GM13977 (cell line): ENCODE measurements around the gene ARL15.
A peak's percentile ranks its signal among the peaks of the same experiment; 100 is the strongest.

Source experiments
- DNase-seq: peaks from one replicate; pipeline ENCODE4 v3.0.0; 2012; ENCODE audit warnings: low spot score
- in situ Hi-C: fragments of 300-500 bp; cut with MboI; formaldehyde crosslinking; loops from one replicate; pipeline ENCODE4 v1.12.0; 2022; ENCODE audit warnings: low sequenced_read_pairs, low pct_unique_long_range_greater_than_20kb, mixed read lengths, inconsistent platforms; ENCODE audit not compliant: unreplicated experiment
- TF ChIP-seq, protein P1 (sequence below): IDR thresholded peaks from 2 replicates; pipeline ENCODE4 v1.5.1; 2012; ENCODE audit warnings: mild to moderate bottlenecking, control low read depth; ENCODE audit not compliant: insufficient read depth; ENCODE audit errors: extremely low read depth, missing control alignments

The ARL15 gene

DNA sequence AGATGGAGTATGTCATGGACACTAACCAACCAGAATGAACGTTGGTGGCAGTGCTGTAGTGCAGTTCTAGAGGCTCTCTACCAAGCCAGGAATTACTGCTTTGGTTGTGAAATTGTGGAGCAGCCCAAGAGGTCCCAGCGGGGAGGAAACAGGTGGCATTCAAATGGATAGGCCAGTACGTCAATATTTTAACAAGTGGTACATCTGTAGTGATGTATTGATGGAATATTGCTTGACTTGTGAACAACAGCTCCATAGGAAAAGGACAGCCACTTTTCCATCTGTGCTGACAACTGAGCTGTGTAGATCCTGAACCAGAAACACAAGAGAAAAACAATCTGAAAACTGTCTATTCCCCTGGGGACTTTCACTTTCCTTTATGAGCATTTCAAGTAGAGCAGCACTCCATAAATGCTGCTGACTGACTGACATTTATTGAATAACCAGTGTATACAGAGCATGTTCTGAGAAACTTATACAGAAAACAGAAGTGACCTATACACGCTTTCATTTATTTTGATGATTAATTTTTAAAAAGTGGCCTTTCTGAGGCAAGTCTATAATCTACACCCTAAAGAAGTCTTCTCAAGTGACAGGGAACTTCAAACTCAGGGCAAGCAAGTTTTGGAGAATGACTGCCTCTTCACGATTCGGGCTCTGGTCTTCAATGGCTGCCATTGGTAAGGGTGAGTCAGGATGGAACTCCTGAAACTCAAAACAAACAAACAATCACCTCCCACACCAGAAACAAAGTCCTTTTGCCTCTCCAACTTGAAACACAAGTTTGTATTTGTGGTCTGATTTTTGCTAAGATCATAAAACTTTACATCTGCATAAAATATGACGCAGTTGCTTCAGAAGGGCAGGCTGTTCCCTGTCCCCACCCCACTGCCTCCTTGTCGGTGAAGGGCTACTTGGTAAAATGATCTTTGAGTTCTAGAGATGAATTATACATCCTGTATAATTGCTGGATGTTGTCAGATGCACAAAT is 387.6 kb downstream of the ARL15 start:
- TF ChIP-seq, protein P1, sequence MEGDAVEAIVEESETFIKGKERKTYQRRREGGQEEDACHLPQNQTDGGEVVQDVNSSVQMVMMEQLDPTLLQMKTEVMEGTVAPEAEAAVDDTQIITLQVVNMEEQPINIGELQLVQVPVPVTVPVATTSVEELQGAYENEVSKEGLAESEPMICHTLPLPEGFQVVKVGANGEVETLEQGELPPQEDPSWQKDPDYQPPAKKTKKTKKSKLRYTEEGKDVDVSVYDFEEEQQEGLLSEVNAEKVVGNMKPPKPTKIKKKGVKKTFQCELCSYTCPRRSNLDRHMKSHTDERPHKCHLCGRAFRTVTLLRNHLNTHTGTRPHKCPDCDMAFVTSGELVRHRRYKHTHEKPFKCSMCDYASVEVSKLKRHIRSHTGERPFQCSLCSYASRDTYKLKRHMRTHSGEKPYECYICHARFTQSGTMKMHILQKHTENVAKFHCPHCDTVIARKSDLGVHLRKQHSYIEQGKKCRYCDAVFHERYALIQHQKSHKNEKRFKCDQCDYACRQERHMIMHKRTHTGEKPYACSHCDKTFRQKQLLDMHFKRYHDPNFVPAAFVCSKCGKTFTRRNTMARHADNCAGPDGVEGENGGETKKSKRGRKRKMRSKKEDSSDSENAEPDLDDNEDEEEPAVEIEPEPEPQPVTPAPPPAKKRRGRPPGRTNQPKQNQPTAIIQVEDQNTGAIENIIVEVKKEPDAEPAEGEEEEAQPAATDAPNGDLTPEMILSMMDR = no peak
- peak; percentile 13 for DNase-seq
- in situ Hi-C loops = no loop called here

DNA sequence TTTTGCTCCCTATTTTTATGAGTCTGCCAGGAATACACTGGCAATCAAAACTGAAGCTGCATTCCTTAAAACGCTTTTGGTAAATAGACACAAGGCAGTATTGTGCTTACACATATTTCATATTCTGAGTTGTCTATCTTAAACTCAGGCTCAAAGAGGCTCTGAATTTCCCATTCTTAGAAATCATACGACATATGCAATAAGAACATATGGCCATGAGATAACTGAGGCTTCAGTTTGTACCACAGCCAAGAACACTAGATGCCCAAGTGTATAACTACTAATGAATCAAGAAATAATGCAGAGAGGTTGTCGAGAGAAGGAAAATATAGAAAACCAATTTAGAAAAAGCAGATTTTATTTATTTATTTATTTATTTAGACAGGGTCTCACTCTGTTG is 392.5 kb downstream of the ARL15 start:
- TF ChIP-seq, protein P1 = no peak
- in situ Hi-C loops = no loop called here
- DNase-seq = no peak

DNA sequence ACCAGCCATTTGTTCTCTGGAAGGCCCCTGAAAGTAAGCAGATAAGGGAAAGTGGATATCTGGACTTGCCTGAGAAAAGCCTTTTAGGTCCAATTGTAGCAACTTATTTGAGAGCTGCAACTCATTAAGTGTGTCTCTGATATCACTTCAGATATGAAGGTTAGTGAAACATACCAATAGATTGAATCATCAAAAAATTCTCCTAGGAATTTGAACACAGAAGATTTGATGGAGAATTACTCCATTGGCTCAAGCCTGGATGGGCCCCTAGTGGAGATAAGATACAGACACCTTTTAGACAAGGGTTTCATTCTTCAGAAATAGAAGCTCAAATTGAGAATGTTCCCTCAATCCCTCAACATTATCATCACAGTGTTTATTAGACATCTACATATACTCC is 393.3 kb downstream of the ARL15 start:
- TF ChIP-seq, protein P1 = no peak
- in situ Hi-C loops = no loop called here

DNA sequence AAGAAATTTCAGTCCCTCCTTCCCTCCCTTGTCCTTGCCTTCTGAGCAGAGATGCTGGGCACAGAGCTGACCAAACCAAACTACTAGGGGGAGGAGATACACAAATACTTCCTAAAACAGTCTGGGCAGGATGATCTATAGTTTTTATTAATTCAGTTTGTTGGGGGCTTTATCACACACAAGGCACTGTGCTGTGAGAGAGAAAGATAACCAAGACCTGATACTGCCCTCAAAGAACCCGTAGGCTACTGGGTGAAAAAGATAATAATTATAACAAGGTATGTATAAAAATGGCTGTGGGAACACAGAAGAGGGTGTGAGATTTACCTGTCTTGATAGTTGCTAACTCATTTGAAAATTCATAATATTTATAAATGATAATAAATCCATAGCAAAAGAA is 395.3 kb downstream of the ARL15 start:
- TF ChIP-seq, protein P1 = no peak
- in situ Hi-C loops = no loop called here

More for the DNA sequence above, 393.3 kb downstream of the ARL15 start:
- no peak for DNase-seq

DNA sequence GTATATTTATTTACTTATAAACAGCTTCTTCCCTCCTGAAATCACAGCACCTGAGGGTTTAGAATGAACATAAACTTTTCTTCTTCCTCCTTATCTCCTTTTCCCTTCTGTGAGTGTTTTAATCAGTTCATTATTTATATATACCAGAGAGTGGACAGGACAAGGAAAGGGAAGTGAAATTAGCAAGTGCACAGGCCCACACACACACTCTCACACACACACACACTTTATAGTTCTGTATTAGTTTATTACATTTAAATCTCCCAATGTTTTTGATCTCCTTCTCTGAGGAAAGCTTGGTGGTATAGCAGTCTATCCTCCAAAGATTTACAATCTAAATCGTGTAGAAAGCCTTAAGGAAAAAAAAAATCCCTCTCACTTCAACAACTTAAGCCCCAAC is 396.4 kb downstream of the ARL15 start:
- DNase-seq = no peak
- TF ChIP-seq, protein P1 = no peak
- in situ Hi-C loops = no loop called here

More for the DNA sequence above, 395.3 kb downstream of the ARL15 start:
- DNase-seq = no peak

DNA sequence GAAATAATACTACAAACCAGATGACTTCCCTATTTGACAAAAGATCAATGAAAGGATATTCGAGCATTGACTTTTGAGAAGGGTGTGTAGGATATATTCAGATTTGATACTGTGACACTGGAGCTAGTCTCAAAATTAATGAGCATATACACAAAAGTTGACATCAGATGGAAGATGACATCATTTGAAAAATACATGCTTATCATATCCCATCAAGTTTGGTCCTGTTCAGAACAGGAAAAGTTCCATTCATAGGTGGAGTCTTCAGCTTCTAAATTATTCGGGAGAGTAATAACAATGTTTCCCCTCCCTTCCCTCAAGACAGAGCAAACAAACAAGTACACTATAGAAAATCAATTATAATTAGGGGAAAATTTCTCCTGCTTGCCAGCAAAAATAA is 401.6 kb downstream of the ARL15 start:
- TF ChIP-seq, protein P1 = no peak
- no peak for DNase-seq
- in situ Hi-C loops = no loop called here
